Measurements from ENCODE around the gene CRELD1. TPM values are rescaled to one million over a fixed set of nuclear protein-coding genes. Genes with fewer than 3 reads are reported as not detected.
"Not testable (repeated sequence)": the region's sequence is repeated elsewhere in the genome, so short reads cannot be mapped to it uniquely, and the experiment has no call there.

CRELD1 gene
- total RNA-seq: 37.0 TPM

GRCh38 chr3:9933561-9934234 lies at the start of gene CRELD1:
TSS of gene CRELD1 (plus strand) at chr3:9933834. CDS start at chr3:9934439, 605 bp downstream.
- DNase-seq (ENCODE audit: low spot score): peak; percentile 97

DNA sequence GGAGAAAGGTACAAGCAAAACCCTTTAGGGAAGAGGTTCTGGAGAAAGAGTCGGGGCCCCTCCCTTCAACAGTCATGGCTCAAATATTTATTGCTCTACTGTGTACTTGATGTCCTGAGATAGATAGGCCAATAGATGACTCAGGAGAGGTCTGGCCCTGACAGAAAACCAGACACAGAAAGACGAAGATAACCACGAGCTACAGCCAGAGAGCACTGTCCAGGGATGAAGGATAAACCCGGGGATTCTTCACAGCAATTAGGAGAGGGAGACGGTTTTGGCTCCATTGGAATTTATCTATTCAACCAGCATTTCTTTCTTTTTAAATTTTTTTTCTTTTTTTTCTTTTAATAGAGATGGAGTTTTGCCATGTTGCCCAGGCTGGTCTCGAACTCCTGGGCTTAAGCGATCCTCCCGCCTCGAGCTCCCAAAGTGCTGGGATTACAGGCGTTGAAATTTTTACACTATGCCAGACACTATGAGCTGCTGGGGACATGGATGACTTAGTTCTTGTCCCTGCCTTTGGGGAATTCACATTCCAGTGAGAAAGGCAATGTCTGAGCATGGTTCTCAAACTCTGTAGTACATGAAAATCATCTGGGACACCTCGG lies 49.0 kb upstream of the CRELD1 start:
- peak; percentile 54 for DNase-seq (ENCODE audit: low spot score)

- no peak for DNase-seq (ENCODE audit: low spot score)
Observed at GRCh38 chr3:9886328-9886727, 47.3 kb upstream of the CRELD1 start.

DNA sequence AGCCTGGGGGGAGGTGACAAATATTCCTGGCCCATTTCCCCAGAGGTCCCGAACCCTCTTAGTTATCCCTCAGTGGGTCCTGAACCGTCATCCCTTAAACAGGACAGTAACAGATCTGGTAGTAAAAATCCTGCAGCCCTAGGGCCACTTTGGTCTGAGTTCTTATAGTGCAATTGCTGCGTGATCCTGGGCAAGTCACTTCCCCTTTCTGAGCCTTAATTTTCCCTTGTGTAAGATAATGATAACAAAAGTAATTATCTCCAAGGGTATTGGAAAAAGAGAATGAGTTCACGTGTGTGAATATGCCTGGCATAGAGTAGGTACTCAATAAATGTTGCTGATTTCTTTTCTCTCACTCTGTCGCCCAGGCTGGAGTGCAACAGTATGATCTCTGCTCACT lies 46.2 kb upstream of the CRELD1 start:
- no peak for DNase-seq (ENCODE audit: low spot score)

DNA sequence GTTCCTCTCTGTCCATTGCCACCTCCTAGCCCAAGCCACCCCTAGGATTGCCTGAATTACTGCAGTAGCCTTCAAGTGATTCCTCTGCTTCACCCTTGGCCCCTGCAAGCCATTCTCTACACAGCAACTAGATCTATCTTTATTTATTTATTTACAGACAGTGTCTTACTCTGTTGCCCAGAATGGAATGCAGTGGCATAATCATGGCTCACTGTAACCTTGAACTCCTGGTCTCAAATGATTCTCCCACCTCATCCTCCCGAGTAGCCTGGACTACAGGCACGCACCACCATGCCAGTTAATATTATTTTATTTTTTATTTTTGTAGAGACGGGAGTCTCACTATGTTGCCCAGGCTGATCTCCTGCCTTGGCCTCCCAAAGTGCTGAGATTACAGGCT lies 45.1 kb upstream of the CRELD1 start:
- DNase-seq (ENCODE audit: low spot score): no peak

DNA sequence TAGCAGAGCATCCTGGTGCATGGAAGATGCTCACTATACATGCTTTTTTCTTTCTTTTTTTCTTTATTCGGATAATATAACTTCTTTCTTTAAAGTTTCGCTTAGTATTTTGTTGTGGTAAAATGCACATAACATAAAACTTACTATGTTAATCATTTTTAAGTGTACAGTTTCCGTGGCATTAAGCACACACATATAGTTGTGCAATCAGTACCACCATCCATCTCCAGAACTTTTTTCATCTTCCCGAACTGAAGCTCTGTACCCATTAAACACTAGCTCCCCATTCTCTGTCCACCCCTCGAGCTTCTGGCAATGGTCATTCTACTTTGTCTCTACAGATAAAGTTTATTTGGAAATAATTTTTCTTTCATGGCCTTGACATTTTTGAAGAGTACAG lies 44.2 kb upstream of the CRELD1 start:
- no peak for DNase-seq (ENCODE audit: low spot score)

DNA sequence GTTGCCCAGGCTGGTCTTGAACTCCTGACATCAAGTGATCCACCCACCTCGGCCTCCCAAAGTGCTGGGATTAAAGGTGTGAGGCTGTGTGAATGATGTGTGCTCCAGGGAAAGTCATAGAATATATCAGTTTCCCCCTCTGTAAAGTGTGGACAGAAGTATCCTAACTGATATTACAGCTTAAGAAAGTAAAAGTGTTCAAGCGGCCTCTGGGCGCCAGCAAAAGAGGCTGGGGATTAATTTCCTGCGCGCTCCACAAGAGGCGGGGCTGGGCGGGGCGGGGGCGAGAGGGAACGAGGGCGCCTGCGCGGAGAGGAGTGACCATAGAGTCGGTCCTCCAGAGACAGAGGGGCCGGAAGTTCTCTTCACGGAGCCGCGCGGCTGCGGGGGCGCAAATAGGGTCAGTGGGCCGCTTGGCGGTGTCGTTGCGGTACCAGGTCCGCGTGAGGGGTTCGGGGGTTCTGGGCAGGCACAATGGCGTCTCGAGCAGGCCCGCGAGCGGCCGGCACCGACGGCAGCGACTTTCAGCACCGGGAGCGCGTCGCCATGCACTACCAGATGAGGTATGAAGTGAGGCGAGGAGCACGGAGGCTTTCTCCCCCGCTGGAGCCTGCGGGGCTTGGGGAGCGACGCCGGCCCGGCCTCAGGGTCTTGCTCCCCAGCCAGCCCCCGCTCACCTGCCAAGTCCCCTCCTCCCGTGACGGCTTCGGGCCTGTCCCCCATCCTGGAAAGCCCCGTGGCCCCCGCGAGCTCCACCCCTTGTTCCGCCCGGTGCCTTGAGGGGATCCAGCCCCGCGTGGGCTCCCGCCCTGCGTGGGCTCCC lies 43.2 kb upstream of the CRELD1 start, which contains the start of gene JAGN1:
JAGN1 (plus strand) TSS at position 362 of the 823 bp plus-strand sequence; CDS start at position 475, 113 bp downstream.
- DNase-seq (ENCODE audit: low spot score): peak; percentile 92

GRCh38 chr3:9891072-9891622 lies 42.5 kb upstream of the CRELD1 start:
- no peak for DNase-seq (ENCODE audit: low spot score)

DNA sequence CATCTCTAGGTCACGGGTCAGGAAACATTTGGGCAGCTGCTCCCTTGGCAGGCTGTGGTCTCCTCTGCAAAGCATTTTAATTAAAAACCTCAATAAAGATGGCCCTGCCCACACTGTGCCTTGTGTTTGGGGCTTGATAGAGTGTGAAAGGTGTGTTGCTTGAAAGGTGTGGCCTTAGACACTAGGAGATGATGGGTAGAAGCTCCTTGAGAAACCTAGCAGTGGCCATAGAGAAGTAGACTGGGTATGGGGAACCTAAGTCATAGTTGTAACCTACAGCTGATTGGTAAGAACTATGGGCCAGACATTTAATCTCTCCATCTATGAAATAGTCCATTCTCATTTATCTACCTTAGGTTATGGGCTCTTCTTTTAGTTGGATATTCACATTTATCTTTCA lies 39.9 kb upstream of the CRELD1 start:
- DNase-seq (ENCODE audit: low spot score): no peak

DNA sequence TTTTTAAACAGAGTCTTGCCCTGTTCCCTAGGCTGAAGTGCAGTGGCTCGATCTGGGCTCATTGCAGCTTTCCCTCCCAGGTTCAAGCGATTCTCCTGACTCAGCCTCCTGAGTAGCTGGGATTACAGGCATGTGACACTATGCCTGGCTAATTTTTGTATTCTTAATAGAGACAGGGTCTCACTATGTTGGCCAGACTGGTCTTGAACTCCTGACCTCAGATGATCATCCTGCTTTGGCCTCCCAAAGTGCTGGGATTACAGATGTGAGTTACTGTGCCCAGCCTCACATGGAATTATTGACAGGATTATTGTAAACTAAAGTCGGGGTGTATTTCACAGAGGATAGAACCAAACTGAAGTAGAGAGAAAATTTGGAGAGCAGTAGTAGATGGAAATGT lies 37.9 kb upstream of the CRELD1 start:
- DNase-seq (ENCODE audit: low spot score): not testable (repeated sequence)

DNA sequence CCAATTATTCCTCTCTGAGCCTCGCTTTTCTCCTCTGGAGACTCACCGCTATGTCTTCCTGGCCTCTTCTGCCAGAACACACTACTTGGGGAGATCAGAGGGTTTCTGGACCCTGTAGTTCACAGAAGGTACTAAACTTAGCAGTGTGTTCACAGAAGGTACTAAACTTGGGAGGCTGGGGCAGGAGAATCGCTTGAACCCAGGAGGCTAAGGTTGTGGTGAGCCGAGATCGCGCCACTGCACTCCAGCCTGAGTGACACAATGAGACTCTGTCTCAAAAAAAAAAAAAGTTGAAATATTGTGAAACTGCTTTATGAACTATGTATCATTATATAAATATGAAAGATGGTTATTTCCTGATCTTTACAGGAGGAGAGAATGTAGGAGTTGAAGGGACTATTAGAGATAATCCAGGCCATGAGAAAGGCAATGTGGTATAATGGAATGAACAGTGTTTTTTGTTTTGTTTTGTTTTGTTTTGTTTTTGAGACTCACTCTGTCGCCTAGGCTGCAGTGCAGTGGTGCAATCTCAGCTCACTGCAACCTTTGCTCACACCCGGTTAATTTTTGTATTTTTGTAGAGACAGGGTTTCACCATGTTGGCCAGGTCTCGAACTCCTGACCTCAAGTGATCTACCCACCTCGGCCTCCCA lies 36.8 kb upstream of the CRELD1 start:
- DNase-seq (ENCODE audit: low spot score): not testable (repeated sequence)

- no peak for DNase-seq (ENCODE audit: low spot score)
Observed at GRCh38 chr3:9897408-9898372, 35.9 kb upstream of the CRELD1 start.

DNA sequence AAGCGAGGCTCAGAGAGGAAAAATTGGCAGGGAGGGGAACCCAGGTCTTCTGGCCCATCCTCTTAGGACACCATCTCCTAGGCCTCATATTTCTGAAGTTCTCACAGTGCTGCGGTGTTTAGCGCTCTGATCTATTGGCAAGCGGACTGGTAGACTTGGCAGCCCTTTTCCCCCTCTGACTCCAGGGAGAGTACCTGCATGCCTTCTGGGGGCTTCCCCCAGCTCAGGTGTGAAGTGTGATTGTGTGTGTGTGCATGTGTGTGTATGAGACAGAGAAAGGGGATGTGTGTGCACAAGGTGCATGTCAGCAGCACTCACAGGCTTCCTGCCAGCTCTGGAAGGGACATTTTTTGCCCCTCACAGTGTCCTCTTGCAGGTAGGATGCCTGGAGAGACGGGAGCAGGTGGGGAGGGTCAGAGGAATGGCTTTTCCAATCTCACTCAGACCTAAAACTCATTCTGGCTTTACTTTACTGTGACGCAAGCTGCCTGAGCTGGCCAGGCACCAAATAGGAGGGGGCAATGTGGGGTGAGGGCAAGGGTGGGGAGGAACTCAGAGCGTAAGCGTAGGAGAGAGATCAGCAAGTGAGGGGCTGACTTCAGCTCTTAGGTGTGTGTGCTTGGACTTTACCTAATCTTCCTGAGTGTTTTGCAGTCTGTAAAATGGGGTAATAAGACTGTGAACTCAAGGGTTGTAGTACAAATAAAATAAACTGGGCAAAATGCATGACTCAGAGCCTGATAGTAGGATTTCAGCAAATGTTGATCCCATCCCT lies 35.0 kb upstream of the CRELD1 start:
- DNase-seq (ENCODE audit: low spot score): no peak

- DNase-seq (ENCODE audit: low spot score): no peak
Observed at GRCh38 chr3:9899289-9899791, 34.3 kb upstream of the CRELD1 start.

GRCh38 chr3:9900965-9901415 lies 32.6 kb upstream of the CRELD1 start:
- DNase-seq (ENCODE audit: low spot score): not testable (repeated sequence)

GRCh38 chr3:9901967-9902366 lies 31.7 kb upstream of the CRELD1 start:
- no peak for DNase-seq (ENCODE audit: low spot score)

GRCh38 chr3:9902372-9903237 lies 31.0 kb upstream of the CRELD1 start, which contains the start of gene IL17RE:
TSS of gene IL17RE (plus strand) at chr3:9902848. CDS start at chr3:9902933, 85 bp downstream.
- DNase-seq (ENCODE audit: low spot score): peak; percentile 66

- no peak for DNase-seq (ENCODE audit: low spot score)
Observed at GRCh38 chr3:9903238-9903624, 30.4 kb upstream of the CRELD1 start.
